ENCODE data around the gene KLHDC3. TPM values are rescaled to one million over a fixed set of nuclear protein-coding genes. Genes with fewer than 3 reads are reported as not detected.

KLHDC3 gene
- total and polyA plus RNA-seq, 9 of the 15 experiments (the other 6 are each of a cell fraction or from before 2014, with no cell fraction given): 4.5 to 171 (median 107) TPM

GRCh38 chr6:43021270-43022047 lies 7.4 kb downstream of the KLHDC3 start, which contains the start of gene RRP36 (continued):
- TF ChIP-seq TSHZ1 (CRISPR knock-in tag; IDR thresholded peaks at IDR 0.05) (no peak), PHF8 (IDR thresholded peaks at IDR 0.05; ENCODE audit: borderline replicate concordance, low read length) (peak; percentile 81; the same call in 1 of the 2 replicates), ZNF780A (CRISPR knock-in tag; IDR thresholded peaks at IDR 0.05) (0 out of 2 replicates have a peak, but pooled peaks have one; percentile 18), FOXJ2 (tag; IDR thresholded peaks at IDR 0.05) (0 out of 2 replicates have a peak, but pooled peaks have one; percentile 19), CHAMP1 (IDR thresholded peaks at IDR 0.05) (no peak), ZBTB2 (IDR thresholded peaks at IDR 0.05) (no peak; the same call in 1 of the 2 replicates), TRIM24 (IDR thresholded peaks at IDR 0.05) (no peak), DMBX1 (CRISPR knock-in tag; IDR thresholded peaks at IDR 0.05; ENCODE audit: borderline replicate concordance) (peak; percentile 58; the same call in 1 of the 2 replicates), CHD4 (IDR thresholded peaks at IDR 0.05; ENCODE audit: insufficient read depth, insufficient replicate concordance, low read depth, low read length, poor library complexity, severe bottlenecking) (no peak), FOXJ3 (CRISPR knock-in tag; IDR thresholded peaks at IDR 0.05) (no peak), NCOA1 (IDR thresholded peaks at IDR 0.05; ENCODE audit: low read depth) (peak; percentile 21; the same call in 1 of the 2 replicates), CXXC5 (CRISPR knock-in tag; IDR thresholded peaks at IDR 0.05) (peak; percentile 71), ATF7 (IDR thresholded peaks at IDR 0.05) (peak; percentile 62; the same call in 1 of the 2 replicates), SAP30 (IDR thresholded peaks at IDR 0.05; ENCODE audit: borderline replicate concordance, insufficient read depth, low read depth, low read length, poor library complexity, severe bottlenecking) (peak; percentile 82), MAZ (CRISPR knock-in tag; conservative IDR thresholded peaks at IDR 0.05 in 1 of 2, IDR thresholded peaks at IDR 0.05 in 1 of 2) (peak; percentile 37 to 38), CBX1 (IDR thresholded peaks at IDR 0.05; ENCODE audit: low read depth) (0 out of 2 replicates have a peak, but pooled peaks have one; percentile 29), ILF3 (IDR thresholded peaks at IDR 0.05; ENCODE audit: borderline replicate concordance) (no peak), ZBED1 (IDR thresholded peaks at IDR 0.05) (peak; percentile 62; the same call in 1 of the 2 replicates), GABPB1 (CRISPR knock-in tag; IDR thresholded peaks at IDR 0.05) (peak; percentile 81)
